Fibroblast of skin of abdomen (primary cell): ENCODE data around the gene DMBT1.
"Not testable (repeated sequence)": the region's sequence is repeated elsewhere in the genome, so short reads cannot be mapped to it uniquely, and the experiment has no call there.

Source experiments
- DNase-seq: peaks from one replicate; pipeline ENCODE4 v3.0.0-alpha.2; 2013

The DMBT1 gene

GRCh38 chr10:122586070-122586469, 25.5 kb downstream of the DMBT1 start:
- not testable (repeated sequence) for DNase-seq

DNA sequence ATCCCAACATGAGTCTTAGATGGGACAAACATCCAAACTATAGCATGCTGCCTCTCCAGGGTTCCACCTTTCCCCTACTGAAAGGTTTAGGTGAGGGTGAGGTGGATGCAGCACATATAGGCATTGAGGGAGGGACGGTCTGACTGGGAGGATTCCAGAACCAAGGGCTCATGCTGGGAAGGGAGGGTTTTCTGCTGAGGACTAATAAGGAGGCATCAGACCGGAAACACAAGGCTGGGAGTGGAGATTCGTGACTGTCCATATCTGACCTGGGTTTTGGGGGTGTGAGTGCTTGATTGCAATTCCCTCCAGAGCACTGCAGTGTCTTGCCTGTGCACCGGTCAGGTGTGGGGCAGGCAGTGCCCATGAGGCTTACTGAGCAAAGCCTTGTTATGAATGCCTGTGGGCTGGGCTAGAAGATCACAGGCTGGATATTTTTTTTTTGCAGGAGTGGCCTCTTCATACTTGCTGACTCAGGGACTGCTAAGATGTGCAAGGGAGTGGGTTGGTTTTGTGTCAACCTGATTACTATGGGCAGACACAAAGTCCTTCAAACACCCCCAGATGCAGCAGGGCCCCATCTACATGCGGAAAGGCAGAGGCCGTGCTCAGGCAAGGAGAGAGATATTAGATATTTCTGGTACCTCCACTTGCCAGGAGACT, 26.7 kb downstream of the DMBT1 start:
- no peak for DNase-seq

DNA sequence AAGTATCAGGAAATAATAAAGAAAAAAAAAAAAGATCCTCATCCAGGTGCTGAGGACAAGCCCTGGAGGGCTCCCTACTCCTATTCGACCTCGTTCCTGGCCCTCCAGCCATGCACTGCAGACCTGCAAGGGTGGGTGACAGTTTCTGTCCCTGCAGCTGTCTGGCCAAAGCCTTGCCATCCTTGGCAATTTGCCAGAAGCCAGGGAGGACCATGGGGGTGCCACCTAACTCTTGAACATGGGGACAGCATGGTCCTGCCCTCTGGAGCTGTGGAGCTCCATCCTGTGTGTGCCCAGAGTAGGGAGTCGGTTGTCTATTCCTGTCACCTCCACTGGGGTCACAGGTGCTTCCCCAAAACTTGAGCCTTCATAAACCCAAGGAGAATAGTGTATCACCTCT, 27.8 kb downstream of the DMBT1 start:
- DNase-seq: no peak

DNA sequence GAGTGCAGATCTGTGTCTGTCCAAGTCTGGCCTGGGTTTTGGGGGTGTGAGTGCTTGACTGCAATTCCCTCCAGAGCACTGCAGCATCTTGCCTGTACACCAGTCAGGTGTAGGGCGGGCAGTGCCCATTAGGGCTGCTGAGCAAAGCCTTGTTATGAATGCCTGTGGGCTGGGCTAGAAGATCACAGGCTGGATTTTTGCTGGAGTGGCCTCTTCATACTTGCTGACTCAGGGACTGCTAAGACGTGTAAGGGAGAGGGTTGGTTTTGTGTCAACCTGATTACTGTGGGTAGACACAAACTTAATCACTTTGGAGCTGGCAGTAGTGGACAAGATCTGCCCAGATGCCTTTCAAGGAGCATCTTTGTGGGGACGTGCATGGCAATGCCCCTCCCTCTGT, 29.6 kb downstream of the DMBT1 start:
- no peak for DNase-seq

- DNase-seq: no peak
Observed at GRCh38 chr10:122591736-122592135, 31.2 kb downstream of the DMBT1 start.

- DNase-seq: no peak
Observed at GRCh38 chr10:122592161-122592560, 31.6 kb downstream of the DMBT1 start.

DNA sequence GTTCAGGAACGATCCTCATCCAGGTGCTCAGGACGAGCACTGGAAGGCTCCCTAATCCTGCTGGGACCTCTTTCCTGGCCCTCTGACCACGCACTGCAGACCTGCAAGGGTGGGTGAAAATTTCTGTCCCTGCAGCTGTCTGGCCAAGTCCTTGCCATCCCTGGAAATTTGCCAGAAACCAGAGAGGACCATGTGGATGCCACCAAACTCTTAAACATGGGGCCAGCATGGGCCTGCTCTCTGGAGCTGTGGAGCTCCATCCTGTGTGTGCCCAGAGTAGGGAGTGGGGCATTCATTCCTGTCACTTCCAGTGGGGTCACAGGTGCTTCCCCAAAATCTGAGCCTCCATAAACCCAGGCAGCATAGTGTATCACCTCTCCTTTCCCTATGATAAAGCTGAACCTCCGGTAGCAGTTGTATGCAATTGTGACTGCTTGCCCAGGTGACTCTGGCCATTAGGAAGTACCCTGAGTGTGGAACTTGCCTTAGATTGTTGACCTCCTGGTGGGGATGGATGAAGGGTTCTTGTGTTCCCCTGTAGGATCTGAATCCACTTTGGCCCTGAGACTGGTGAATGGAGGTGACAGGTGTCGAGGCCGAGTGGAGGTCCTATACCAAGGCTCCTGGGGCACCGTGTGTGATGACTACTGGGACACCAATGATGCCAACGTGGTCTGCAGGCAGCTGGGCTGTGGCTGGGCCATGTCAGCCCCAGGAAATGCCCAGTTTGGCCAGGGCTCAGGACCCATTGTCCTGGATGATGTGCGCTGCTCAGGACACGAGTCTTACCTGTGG, 57.1 kb downstream of the DMBT1 start:
- DNase-seq: no peak

GRCh38 chr10:122618461-122619165, 58.1 kb downstream of the DMBT1 start:
- DNase-seq: no peak

DNA sequence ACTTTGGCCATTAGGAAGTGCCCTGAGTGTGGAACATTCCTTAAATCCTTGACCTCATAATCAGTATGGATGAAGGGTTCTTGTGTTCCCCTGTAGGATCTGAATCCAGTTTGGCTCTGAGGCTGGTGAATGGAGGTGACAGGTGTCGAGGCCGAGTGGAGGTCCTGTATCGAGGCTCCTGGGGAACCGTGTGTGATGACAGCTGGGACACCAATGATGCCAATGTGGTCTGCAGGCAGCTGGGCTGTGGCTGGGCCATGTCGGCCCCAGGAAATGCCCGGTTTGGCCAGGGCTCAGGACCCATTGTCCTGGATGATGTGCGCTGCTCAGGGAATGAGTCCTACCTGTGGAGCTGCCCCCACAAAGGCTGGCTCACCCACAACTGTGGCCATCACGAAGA, 60.4 kb downstream of the DMBT1 start:
- not testable (repeated sequence) for DNase-seq

GRCh38 chr10:122624546-122624945, 64.0 kb downstream of the DMBT1 start:
- DNase-seq: no peak

- no peak for DNase-seq
Observed at GRCh38 chr10:122630526-122630925, 70.0 kb downstream of the DMBT1 start.

GRCh38 chr10:122632031-122632430, 71.5 kb downstream of the DMBT1 start:
- no peak for DNase-seq

DNA sequence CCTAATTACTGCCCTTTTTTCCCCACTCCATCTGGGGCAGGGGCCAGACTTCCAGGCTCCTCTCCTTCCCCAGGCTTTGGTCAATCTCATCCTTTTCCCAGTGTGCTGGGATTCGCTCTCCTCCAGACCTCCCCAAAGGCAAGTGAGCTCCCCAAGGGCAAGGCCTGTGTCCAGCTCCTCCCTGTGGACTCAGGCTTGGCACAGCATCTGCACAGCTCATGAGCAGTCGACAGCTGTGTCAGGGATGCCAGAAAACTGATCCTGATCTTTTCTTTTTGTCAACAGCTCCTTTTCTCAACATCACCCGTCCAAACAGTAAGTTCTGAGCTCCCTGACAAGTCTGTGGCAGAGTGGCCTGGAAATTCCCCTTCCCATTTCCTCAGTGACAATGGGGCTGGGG, 72.0 kb downstream of the DMBT1 start:
- no peak for DNase-seq

DNA sequence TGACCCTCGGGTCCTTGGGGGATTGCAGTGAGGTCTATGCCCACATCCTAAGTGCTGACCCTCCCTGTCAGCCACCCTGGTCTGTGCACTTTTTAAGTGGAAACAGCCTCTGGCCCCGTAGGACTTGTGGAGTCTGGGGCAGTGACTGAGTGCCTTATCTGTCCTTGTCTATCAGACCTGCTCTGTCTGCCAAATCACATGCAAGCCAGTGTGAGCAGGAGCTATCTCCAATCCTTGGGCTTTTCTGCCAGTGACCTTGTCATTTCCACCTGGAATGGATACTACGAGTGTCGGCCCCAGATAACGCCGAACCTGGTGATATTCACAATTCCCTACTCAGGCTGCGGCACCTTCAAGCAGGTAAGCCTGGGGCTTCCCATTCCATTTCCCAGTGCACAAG, 76.4 kb downstream of the DMBT1 start:
- no peak for DNase-seq

GRCh38 chr10:122637376-122637775, 76.8 kb downstream of the DMBT1 start:
- no peak for DNase-seq

- DNase-seq: no peak
Observed at GRCh38 chr10:122638106-122638505, 77.6 kb downstream of the DMBT1 start.

DNA sequence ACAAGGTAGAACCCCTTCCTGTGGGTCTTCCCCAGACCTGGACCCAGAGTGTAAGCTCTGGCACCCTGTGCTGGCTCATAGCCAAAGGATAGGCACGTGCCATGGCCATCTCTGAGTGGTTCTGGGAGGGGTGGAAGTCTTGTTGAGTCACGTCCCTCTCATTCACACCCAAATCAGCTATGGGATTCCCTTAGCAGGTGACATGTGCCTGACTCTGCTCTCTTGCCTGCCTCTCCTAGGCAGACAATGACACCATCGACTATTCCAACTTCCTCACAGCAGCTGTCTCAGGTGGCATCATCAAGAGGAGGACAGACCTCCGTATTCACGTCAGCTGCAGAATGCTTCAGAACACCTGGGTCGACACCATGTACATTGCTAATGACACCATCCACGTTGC, 79.2 kb downstream of the DMBT1 start:
- DNase-seq: no peak

DNA sequence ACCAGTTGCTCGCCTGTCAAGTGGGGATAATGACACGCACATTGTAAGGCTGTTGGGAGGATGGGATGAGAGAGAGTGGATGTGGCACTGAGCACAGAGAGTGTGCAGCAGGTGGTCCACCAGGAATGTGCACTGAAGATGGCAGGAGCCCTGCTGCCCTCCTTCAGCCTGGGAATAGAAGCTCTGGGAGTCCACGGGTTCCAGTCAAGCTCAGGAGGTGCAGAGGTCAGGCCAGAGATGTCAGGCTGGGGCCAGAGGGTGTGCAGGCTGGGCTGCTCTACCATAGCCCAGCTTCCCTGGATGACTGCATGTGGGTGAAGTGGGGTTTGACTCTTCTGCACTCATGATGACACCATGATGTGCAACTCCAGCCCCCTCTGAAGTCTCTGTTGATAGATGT, 80.4 kb downstream of the DMBT1 start:
- no peak for DNase-seq

DNA sequence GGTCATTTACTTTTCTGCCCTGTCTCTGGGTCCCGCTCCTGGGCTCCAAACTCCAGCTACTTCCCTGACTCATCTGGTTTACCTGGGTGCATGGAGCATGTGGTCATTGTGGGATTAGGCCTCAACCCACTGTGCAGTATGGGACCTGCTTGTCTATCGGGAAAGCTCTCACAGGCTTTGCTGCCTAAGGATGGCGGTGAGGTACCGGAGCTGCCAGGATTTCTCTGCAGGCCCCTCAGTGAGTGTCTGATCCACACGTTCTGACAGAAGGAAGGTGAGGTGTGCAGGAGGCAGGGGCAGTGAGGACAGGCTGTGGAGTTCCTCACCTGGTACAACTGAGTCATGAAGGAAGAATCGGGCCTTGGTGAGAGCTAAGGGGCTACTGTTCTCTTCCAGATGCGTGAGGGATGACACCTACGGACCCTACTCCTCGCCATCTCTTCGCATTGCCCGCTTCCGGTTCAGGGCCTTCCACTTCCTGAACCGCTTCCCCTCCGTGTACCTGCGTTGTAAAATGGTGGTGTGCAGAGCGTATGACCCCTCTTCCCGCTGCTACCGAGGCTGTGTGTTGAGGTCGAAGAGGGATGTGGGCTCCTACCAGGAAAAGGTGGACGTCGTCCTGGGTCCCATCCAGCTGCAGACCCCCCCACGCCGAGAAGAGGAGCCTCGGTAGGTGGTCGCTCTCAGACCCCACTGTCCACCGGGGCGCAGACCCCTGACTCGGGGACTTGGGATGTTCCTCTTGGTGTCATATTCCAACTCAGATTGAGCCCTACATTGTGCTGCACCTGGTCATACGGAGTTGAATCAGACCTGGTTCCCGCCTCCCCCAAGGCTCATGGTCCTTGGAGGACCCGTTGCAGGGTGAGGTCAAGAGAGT, 82.4 kb downstream of the DMBT1 start:
- DNase-seq: no peak

DNA sequence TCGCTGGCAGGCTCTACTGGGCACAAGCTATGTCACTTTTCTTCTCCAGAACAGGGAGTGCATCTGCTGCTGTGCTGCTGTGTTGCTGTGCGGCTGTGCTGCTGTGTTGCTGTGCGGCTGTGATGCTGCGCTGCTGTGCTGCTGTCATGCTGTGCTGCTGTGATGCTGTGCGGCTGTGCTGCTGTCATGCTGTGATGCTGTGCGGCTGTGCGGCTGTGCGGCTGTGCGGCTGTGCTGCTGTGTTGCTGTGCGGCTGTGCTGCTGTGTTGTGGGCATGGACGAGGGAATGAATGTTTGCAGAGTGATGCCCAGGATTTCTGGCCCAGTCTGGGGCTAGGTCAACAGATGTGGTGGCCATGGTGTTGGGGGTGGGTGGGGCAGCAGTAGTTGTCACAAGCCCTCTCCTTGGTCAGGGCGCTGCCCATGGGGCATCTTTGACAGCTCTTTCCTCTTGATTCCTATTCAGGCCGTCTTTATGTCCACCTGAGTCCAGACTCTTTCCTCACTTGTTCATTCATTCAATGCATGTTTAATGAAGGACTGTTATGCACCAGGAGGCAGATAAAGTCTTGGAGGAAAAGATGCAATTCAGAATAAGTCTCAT, 83.5 kb downstream of the DMBT1 start:
- DNase-seq: no peak

- DNase-seq: no peak
Observed at GRCh38 chr10:122646511-122647382, 86.2 kb downstream of the DMBT1 start.
